Measurements from ENCODE around the gene ACKR1.
A peak's percentile ranks its signal among the peaks of the same experiment; 100 is the strongest.

Gene ACKR1

DNA sequence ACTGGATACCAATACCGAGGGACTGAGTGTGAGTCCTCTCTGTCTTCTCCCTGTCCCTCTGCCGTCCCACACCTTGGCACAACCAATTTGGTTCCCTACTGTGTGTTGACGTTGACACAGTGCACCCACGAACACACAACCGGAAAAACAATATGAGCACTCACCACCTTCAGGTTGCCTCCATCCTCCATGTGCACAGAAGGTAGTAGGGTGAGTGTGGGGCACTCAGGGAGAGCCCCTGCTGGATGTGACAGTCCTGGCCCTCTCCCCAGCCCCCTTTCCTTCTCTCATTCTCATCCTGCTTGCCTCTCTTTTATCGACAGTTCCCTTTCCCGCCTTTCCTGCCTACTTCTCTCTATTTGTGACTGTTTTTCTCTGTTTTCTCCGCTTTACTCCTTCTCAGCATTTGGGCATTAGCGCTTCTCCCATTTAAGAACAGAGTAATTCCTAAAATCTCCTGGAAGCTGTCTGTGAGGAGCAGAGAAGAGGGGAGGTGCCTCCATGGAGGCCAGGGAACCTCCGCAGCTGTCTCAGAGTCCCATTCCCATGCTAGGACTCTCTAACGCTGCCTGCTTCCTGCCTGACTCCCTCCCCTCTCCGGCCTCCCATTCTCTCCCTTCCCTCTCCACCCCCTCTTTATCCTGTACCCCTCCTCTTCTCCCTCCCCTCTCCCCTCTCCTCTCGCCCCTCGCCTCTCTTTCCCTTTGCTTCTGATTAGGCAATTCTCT, 16.9 kb upstream of the ACKR1 start:
- Histone ChIP-seq H3K79me2 (ENCODE audit: low read length) (no peaks in the 10 kb centered on the region), H3K4me2 (ENCODE audit: low read length) (peak overlapping the region; percentile 92), H3K36me3 (replicated peaks; ENCODE audit: low read depth, low read length) (no peaks in the 10 kb centered on the region), H4K20me1 (ENCODE audit: insufficient read depth, low read length) (peaks cover 9% of the 10 kb centered on the region; the same call in 1 of the 2 replicates), H3K27ac (ENCODE audit: low read length) (no peak overlapping the region), H3K27me3 (ENCODE audit: low read depth, low read length) (peaks cover 30% of the 10 kb centered on the region), H3K4me1 (ENCODE audit: low read length) (peaks cover 27% of the 10 kb centered on the region), H2AFZ (ENCODE audit: low read depth, low read length) (peak overlapping the region; percentile 98), H3K9ac (ENCODE audit: low read length) (peak overlapping the region; percentile 74), H3K9me3 (ENCODE audit: insufficient read depth, low read length) (no peaks in the 10 kb centered on the region), H3K4me3 (ENCODE audit: low read length) (peak overlapping the region; percentile 76)
- TF ChIP-seq, protein P1, sequence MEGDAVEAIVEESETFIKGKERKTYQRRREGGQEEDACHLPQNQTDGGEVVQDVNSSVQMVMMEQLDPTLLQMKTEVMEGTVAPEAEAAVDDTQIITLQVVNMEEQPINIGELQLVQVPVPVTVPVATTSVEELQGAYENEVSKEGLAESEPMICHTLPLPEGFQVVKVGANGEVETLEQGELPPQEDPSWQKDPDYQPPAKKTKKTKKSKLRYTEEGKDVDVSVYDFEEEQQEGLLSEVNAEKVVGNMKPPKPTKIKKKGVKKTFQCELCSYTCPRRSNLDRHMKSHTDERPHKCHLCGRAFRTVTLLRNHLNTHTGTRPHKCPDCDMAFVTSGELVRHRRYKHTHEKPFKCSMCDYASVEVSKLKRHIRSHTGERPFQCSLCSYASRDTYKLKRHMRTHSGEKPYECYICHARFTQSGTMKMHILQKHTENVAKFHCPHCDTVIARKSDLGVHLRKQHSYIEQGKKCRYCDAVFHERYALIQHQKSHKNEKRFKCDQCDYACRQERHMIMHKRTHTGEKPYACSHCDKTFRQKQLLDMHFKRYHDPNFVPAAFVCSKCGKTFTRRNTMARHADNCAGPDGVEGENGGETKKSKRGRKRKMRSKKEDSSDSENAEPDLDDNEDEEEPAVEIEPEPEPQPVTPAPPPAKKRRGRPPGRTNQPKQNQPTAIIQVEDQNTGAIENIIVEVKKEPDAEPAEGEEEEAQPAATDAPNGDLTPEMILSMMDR (IDR thresholded peaks at IDR 0.05; ENCODE audit: low read depth, low read length) = no peak
- TF ChIP-seq EZH2phosphoT487 (IDR thresholded peaks at IDR 0.05; ENCODE audit: low read depth) = no peak

DNA sequence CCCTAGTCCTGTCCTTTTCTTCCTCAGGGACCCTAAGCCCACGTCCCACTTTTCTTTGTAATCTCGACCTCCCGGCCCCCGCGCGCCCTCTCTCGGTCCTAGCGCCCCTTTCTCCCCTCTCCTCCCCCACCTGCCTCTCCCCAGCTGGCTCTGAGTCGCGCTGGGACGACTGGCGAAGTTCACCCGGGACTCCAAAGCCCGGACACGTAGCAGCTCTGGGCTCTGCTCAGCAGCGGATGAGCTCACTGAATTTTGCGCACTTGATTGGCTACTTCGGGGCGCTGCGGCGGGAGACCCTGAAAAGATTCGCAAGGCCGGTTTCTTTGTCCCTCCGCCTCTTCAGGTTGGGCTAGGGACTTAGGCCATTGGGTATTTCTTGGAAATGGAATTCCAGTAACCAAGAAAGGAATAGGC, 16.3 kb upstream of the ACKR1 start:
- no peak overlapping the region for H3K27ac ChIP-seq (ENCODE audit: low read length)
- H3K9me3 ChIP-seq (ENCODE audit: insufficient read depth, low read length) = no peaks in the 10 kb centered on the region
- no peaks in the 10 kb centered on the region for H3K36me3 ChIP-seq (replicated peaks; ENCODE audit: low read depth, low read length)
- peaks cover 27% of the 10 kb centered on the region for H3K4me1 ChIP-seq (ENCODE audit: low read length)
- peaks cover 6% of the 10 kb centered on the region; the same call in 1 of the 2 replicates for H4K20me1 ChIP-seq (ENCODE audit: insufficient read depth, low read length)
- peak overlapping the region; percentile 92 for H3K4me2 ChIP-seq (ENCODE audit: low read length)
- no peaks in the 10 kb centered on the region for H3K79me2 ChIP-seq (ENCODE audit: low read length)
- TF ChIP-seq EZH2phosphoT487 (IDR thresholded peaks at IDR 0.05; ENCODE audit: low read depth) = no peak
- TF ChIP-seq, protein P1 (IDR thresholded peaks at IDR 0.05; ENCODE audit: low read depth, low read length) = 0 out of 2 replicates have a peak, but pooled peaks have one; percentile 11
- peak overlapping the region; percentile 76 for H3K4me3 ChIP-seq (ENCODE audit: low read length)
- peak overlapping the region; percentile 74 for H3K9ac ChIP-seq (ENCODE audit: low read length)
- peak overlapping the region; percentile 98 for H2AFZ ChIP-seq (ENCODE audit: low read depth, low read length)
- H3K27me3 ChIP-seq (ENCODE audit: low read depth, low read length) = peaks cover 30% of the 10 kb centered on the region

DNA sequence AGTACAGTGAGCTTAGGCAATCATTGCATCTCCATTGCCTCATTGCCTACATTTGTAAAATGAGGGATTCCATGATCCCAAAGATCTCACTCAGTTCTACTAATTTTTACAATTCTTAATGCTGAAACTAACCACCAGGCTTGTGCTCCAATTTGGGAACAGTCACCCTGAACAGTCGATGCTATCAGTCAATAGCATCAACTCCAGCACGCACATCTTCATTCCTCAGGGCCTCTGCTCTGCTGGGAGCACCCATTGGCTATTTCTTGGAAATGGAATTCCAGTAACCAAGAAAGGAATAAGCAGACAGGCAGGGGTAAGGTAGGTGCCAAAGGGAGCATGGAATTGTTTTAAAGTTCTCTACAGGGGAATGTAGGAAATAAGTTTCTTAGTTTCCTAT, 14.2 kb upstream of the ACKR1 start:
- Histone ChIP-seq H3K79me2 (ENCODE audit: low read length) (no peaks in the 10 kb centered on the region), H3K27ac (ENCODE audit: low read length) (no peak overlapping the region), H3K36me3 (replicated peaks; ENCODE audit: low read depth, low read length) (no peaks in the 10 kb centered on the region), H3K4me1 (ENCODE audit: low read length) (peaks cover 27% of the 10 kb centered on the region), H3K27me3 (ENCODE audit: low read depth, low read length) (peaks cover 30% of the 10 kb centered on the region), H3K4me3 (ENCODE audit: low read length) (no peak overlapping the region), H3K4me2 (ENCODE audit: low read length) (no peak overlapping the region), H2AFZ (ENCODE audit: low read depth, low read length) (no peak overlapping the region), H3K9ac (ENCODE audit: low read length) (no peak overlapping the region), H3K9me3 (ENCODE audit: insufficient read depth, low read length) (no peaks in the 10 kb centered on the region), H4K20me1 (ENCODE audit: insufficient read depth, low read length) (no peaks in the 10 kb centered on the region)
- TF ChIP-seq EZH2phosphoT487 (IDR thresholded peaks at IDR 0.05; ENCODE audit: low read depth) = no peak
- TF ChIP-seq, protein P1 (IDR thresholded peaks at IDR 0.05; ENCODE audit: low read depth, low read length) = no peak

DNA sequence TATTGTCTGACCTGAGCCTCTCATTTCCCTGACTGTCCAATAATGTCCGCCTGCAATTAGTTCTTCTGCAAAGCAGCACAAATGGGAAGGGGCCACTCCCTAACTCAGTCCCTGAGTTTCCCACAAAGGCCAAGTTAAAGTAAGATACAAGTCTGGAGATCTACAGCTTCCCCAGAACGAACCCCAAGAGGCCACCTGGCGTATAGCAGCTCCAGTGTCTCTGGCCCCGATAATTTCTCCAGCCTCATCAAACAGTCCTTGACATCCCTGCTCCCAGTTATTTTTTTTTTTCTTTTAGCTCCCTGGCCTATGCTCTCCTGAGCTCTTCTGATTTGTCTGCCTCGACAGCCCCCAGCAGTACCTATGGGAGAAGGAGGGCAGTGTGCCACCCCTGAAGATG, 8.1 kb upstream of the ACKR1 start:
- H3K36me3 ChIP-seq (replicated peaks; ENCODE audit: low read depth, low read length) = no peaks in the 10 kb centered on the region
- no peak overlapping the region for H3K4me3 ChIP-seq (ENCODE audit: low read length)
- no peak overlapping the region for H3K4me2 ChIP-seq (ENCODE audit: low read length)
- H3K27ac ChIP-seq (ENCODE audit: low read length) = no peak overlapping the region
- TF ChIP-seq, protein P1 (IDR thresholded peaks at IDR 0.05; ENCODE audit: low read depth, low read length) = peak; percentile 46
- TF ChIP-seq EZH2phosphoT487 (IDR thresholded peaks at IDR 0.05; ENCODE audit: low read depth) = no peak
- H2AFZ ChIP-seq (ENCODE audit: low read depth, low read length) = no peak overlapping the region
- H4K20me1 ChIP-seq (ENCODE audit: insufficient read depth, low read length) = no peaks in the 10 kb centered on the region
- peaks cover 11% of the 10 kb centered on the region for H3K27me3 ChIP-seq (ENCODE audit: low read depth, low read length)
- 0 out of 2 replicates have a peak, but pooled peaks cover 3% of the 10 kb centered on the region for H3K4me1 ChIP-seq (ENCODE audit: low read length)
- H3K79me2 ChIP-seq (ENCODE audit: low read length) = no peaks in the 10 kb centered on the region
- no peak overlapping the region for H3K9ac ChIP-seq (ENCODE audit: low read length)
- no peaks in the 10 kb centered on the region for H3K9me3 ChIP-seq (ENCODE audit: insufficient read depth, low read length)
